H9 (cell line): ENCODE data around the gene TMCO2. TPM values are rescaled to one million over a fixed set of nuclear protein-coding genes. Genes with fewer than 3 reads are reported as not detected.

Experiments
- DNase-seq: peaks from one replicate; pipeline ENCODE4 v3.0.0-alpha.2; 2017
- H2AFZ ChIP-seq: one replicate; pipeline ENCODE4 v1.6.1; 2013; ENCODE audit warnings: mild to moderate bottlenecking, low read length, control low read depth, moderate library complexity
- H2AK5ac ChIP-seq: 2 replicates; pipeline ENCODE4 v1.6.1; 2013; ENCODE audit warnings: low read length, control low read depth, mixed read lengths; ENCODE audit not compliant: insufficient read length
- H2BK120ac ChIP-seq: one replicate; pipeline ENCODE4 v1.6.1; 2013; ENCODE audit warnings: low read depth, mild to moderate bottlenecking, low read length, control low read depth, inconsistent platforms; ENCODE audit not compliant: poor library complexity, severe bottlenecking
- H2BK12ac ChIP-seq: 2 replicates; pipeline ENCODE4 v1.6.1; 2013; ENCODE audit warnings: low read length, control low read depth, mixed read lengths, low read depth; ENCODE audit not compliant: insufficient read length
- H2BK15ac ChIP-seq: 2 replicates; pipeline ENCODE4 v1.6.1; 2013; ENCODE audit warnings: low read depth, low read length, control low read depth
- H2BK20ac ChIP-seq: one replicate; pipeline ENCODE4 v1.6.1; 2013; ENCODE audit warnings: low read depth, mild to moderate bottlenecking, low read length, control low read depth, inconsistent platforms; ENCODE audit not compliant: poor library complexity, severe bottlenecking
- H2BK5ac ChIP-seq: 2 replicates; pipeline ENCODE4 v1.6.1; 2013; ENCODE audit warnings: low read length, control low read depth, mixed read lengths; ENCODE audit not compliant: insufficient read length
- H3K14ac ChIP-seq: 2 replicates; pipeline ENCODE4 v1.6.1; 2013; ENCODE audit warnings: low read length, control low read depth; ENCODE audit not compliant: insufficient read depth
- H3K18ac ChIP-seq: 2 replicates; pipeline ENCODE4 v1.6.1; 2013; ENCODE audit warnings: low read depth, mild to moderate bottlenecking, mixed read lengths, low read length, control low read depth; ENCODE audit not compliant: insufficient read length
- H3K23ac ChIP-seq: 2 replicates; pipeline ENCODE4 v1.6.1; 2013; ENCODE audit warnings: low read length, control low read depth, mixed read lengths, low read depth; ENCODE audit not compliant: insufficient read length
- H3K23me2 ChIP-seq: 2 replicates; pipeline ENCODE4 v1.6.1; 2013; ENCODE audit warnings: low read depth, mild to moderate bottlenecking, mixed read lengths, low read length, control low read depth; ENCODE audit not compliant: insufficient read length, poor library complexity, severe bottlenecking
- H3K27ac ChIP-seq: 2 replicates; pipeline ENCODE4 v1.5.1; 2013; ENCODE audit warnings: low read length, control low read depth, mixed read lengths, low read depth; ENCODE audit not compliant: insufficient read length
- H3K27me3 ChIP-seq: 2 replicates; pipeline ENCODE4 v1.6.1; 2013; ENCODE audit warnings: low read length, control low read depth, inconsistent platforms; ENCODE audit not compliant: insufficient read depth
- H3K4ac ChIP-seq: 2 replicates; pipeline ENCODE4 v1.6.1; 2013; ENCODE audit warnings: low read depth, mild to moderate bottlenecking, control low read depth, inconsistent platforms, low read length, moderate library complexity
- H3K4me1 ChIP-seq: 2 replicates; pipeline ENCODE4 v1.6.1; 2013; ENCODE audit warnings: low read length, control low read depth, inconsistent platforms; ENCODE audit not compliant: insufficient read depth
- H3K4me2 ChIP-seq: 2 replicates; pipeline ENCODE4 v1.6.1; 2013; ENCODE audit warnings: low read length, control low read depth, mixed read lengths; ENCODE audit not compliant: insufficient read length, insufficient read depth
- H3K56ac ChIP-seq: 2 replicates; pipeline ENCODE4 v1.6.1; 2013; ENCODE audit warnings: low read depth, mild to moderate bottlenecking, mixed read lengths, low read length, control low read depth; ENCODE audit not compliant: insufficient read length
- H3K79me1 ChIP-seq: 2 replicates; pipeline ENCODE4 v1.6.1; 2013; ENCODE audit warnings: low read depth, mild to moderate bottlenecking, moderate library complexity, low read length, control low read depth, inconsistent platforms; ENCODE audit not compliant: insufficient read depth, poor library complexity, severe bottlenecking
- H3K79me2 ChIP-seq: 2 replicates; pipeline ENCODE4 v1.6.1; 2013; ENCODE audit warnings: low read length, control low read depth, inconsistent platforms; ENCODE audit not compliant: insufficient read depth
- H3K9ac ChIP-seq: 2 replicates; pipeline ENCODE4 v1.6.1; 2013; ENCODE audit warnings: low read length, control low read depth, mixed read lengths; ENCODE audit not compliant: insufficient read length; ENCODE audit errors: extremely low read depth
- H3K9me3 ChIP-seq: one replicate; pipeline ENCODE4 v1.6.1; 2013; ENCODE audit warnings: low read depth, low read length, inconsistent platforms; ENCODE audit not compliant: control insufficient read depth
- H3T11ph ChIP-seq: one replicate; pipeline ENCODE4 v1.6.1; 2013; ENCODE audit warnings: mild to moderate bottlenecking, low read length, control low read depth, inconsistent platforms
- H4K20me1 ChIP-seq: one replicate; pipeline ENCODE4 v1.6.1; 2013; ENCODE audit not compliant: control insufficient read depth, insufficient read length, insufficient read depth
- H4K5ac ChIP-seq: 2 replicates; pipeline ENCODE4 v1.6.1; 2013; ENCODE audit warnings: low read depth, mild to moderate bottlenecking, mixed read lengths, low read length, control low read depth; ENCODE audit not compliant: insufficient read length
- H4K8ac ChIP-seq: replicated peaks from 2 replicates; pipeline ENCODE4 v1.6.1; 2013; ENCODE audit warnings: low read length, control low read depth, mixed read lengths, low read depth; ENCODE audit not compliant: insufficient read length
- H4K91ac ChIP-seq: 2 replicates; pipeline ENCODE4 v1.6.1; 2013; ENCODE audit warnings: low read depth, mild to moderate bottlenecking, moderate library complexity, mixed read lengths, low read length, control low read depth; ENCODE audit not compliant: insufficient read length
- H3K27ac Mint-ChIP-seq, 3 experiments: 2 replicates in 2 of 3; 3 replicates in 1 of 3; pipeline ENCODE4 v1.8.0; 2020 to 2021; ENCODE audit warnings: mixed read lengths in 3 of 3, mild to moderate bottlenecking in 1 of 3, moderate library complexity in 1 of 3
- H3K27me3 Mint-ChIP-seq: 2 replicates; pipeline ENCODE4 v1.8.0; 2021; ENCODE audit warnings: low read depth, mild to moderate bottlenecking, moderate library complexity, mixed read lengths
- H3K36me3 Mint-ChIP-seq, 3 experiments: 2 replicates in 2 of 3; 3 replicates in 1 of 3; pipeline ENCODE4 v1.8.0; 2020 to 2021; ENCODE audit warnings: low read depth in 3 of 3, mixed read lengths in 3 of 3; ENCODE audit not compliant: insufficient read depth in 1 of 3
- H3K4me1 Mint-ChIP-seq, 2 experiments: 2 replicates each; pipeline ENCODE4 v1.8.0; 2020; ENCODE audit warnings: mixed read lengths in 2 of 2
- H3K4me3 Mint-ChIP-seq, 2 experiments: 2 replicates in 1 of 2; 3 replicates in 1 of 2; pipeline ENCODE4 v1.8.0; 2020 to 2021; ENCODE audit warnings: mild to moderate bottlenecking in 2 of 2, mixed read lengths in 2 of 2, moderate library complexity in 1 of 2
- H3K9me3 Mint-ChIP-seq, 2 experiments: 2 replicates in 1 of 2; 3 replicates in 1 of 2; pipeline ENCODE4 v1.8.0; 2020; ENCODE audit warnings: mild to moderate bottlenecking in 2 of 2, mixed read lengths in 2 of 2, moderate library complexity in 1 of 2
- CTCF ChIP-seq: fragments of 200-600 bp; sonication (generic); conservative IDR thresholded peaks from 3 replicates; pipeline ENCODE4 v1.8.0; 2021; ENCODE audit warnings: antibody characterized with exemption, mild to moderate bottlenecking
- WGBS: extraction: QIAGEN DNeasy Blood & Tissue Kit; methylation state at CpG from one replicate; pipeline ENCODE4 v1.1.7; 2013; ENCODE audit warnings: missing lambda C conversion rate, low lambda C conversion rate, mixed read lengths; ENCODE audit not compliant: insufficient read length; ENCODE audit errors: extremely low coverage; 5-methylcytosine and 5-hydroxymethylcytosine counted together
- total RNA-seq: library from RNA; stranded (reverse); gene quantifications from 2 replicates; pipeline ENCODE4 v1.2.1, GENCODE V29; 2021

The TMCO2 gene
- total RNA-seq, 1 experiment from 2014 or later = not detected

- Histone ChIP-seq H2BK12ac (no peak overlapping the region), H2AK5ac (no peak overlapping the region), H2BK20ac (no peak overlapping the region), H3K23ac (no peak overlapping the region), H3K79me2 (no peaks in the 10 kb centered on the region), H3K4me2 (no peak overlapping the region), H2BK120ac (no peak overlapping the region), H2BK5ac (no peak overlapping the region), H3K79me1 (no peaks in the 10 kb centered on the region), H3K9ac (no peak overlapping the region), H3K56ac (no peak overlapping the region), H2BK15ac (no peak overlapping the region), H3K4me1 (no peaks in the 10 kb centered on the region), H4K8ac (no peak overlapping the region), H4K91ac (no peak overlapping the region), H3T11ph (no peak overlapping the region), H3K27me3 (no peaks in the 10 kb centered on the region), H3K23me2 (no peaks in the 10 kb centered on the region), H3K27ac (no peak overlapping the region), H4K5ac (no peak overlapping the region), H3K4ac (no peak overlapping the region), H3K14ac (no peak overlapping the region; the same call in 1 of the 2 replicates), H3K18ac (no peak overlapping the region), H3K9me3 (no peaks in the 10 kb centered on the region), H4K20me1 (no peaks in the 10 kb centered on the region), H2AFZ (no peak overlapping the region)
- H3K9me3 Mint-ChIP-seq = no peaks in the 10 kb centered on the region
- no peaks in the 10 kb centered on the region; the same call in 1 of the 2 replicates for H3K27me3 Mint-ChIP-seq
- no peak overlapping the region for H3K27ac Mint-ChIP-seq
- H3K4me1 Mint-ChIP-seq = no peaks in the 10 kb centered on the region; a peak in 1 of 4 replicates
- no peak overlapping the region for H3K4me3 Mint-ChIP-seq
- no peak for TF ChIP-seq CTCF
- 0 out of 7 replicates have a peak, but pooled peaks cover 0 to 3% (median 0%) of the 10 kb centered on the region in 3 experiments for H3K36me3 Mint-ChIP-seq
- DNase-seq = no peak
- WGBS = no CpG with 5 or more reads among the region's 8 CpGs
Measured at GRCh38 chr1:40299366-40300248, 51.9 kb downstream of the TMCO2 start.
